HG03066 (cell line): Measurements from ENCODE around the gene SCP2.

ENCODE experiments used
- ATAC-seq: cut with Tn5 transposase; IDR thresholded peaks from one replicate; pipeline ENCODE4 v1.9.1; 2021; ENCODE audit warnings: low read depth; ENCODE audit not compliant: unreplicated experiment

SCP2 gene

GRCh38 chr1:53092659-53093450, 165.8 kb downstream of the SCP2 start:
- ATAC-seq, result no peak

- ATAC-seq, result no peak
Measured at GRCh38 chr1:53093451-53093754, 166.3 kb downstream of the SCP2 start.

- ATAC-seq, result no peak
Measured at GRCh38 chr1:53093778-53094532, 166.9 kb downstream of the SCP2 start.

- no peak for ATAC-seq
Measured at GRCh38 chr1:53094533-53094919, 167.4 kb downstream of the SCP2 start.
